Fibroblast of skin of abdomen (primary cell): Measurements from ENCODE around the gene SLC25A34.

Experiments
- DNase-seq: peaks from one replicate; pipeline ENCODE4 v3.0.0-alpha.2; 2013

Gene SLC25A34

DNA sequence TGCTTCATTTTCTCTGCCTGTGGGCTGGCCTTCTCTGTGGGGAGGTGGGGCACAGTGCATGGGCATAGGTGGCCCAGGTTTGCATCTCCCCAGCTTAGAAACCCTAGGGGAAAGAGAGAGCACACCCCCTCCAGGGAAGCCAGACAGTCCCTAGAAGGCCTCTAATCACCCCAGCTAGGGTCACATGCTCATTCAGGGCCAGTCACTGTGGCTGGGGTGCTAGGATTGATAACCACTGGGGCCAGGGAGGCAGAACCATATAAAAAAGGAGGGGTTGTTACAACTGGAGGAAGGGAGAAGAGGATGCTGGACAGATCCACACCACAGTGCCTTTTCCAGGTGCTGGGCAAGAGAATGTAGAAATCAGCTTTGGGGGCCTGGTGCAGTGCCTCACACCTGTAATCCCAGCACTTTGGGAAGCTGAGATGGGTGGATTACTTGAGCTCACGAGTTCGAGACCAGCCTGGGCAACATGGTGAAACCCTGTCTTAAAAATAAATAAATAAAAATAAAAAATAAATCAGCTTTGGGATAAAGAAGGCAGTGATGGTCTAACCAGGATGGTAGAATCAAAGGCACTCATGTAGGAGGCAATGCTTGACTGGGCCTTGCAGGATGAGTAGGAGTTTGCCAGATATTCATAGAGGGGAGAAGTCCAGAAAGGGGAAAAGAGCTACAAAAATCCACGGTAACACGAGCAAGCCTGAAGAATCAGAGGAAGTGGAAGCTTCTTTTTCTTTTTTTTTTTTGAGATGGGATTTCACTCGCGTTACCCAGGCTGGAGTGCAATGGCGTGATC, 42.0 kb downstream of the SLC25A34 start:
- DNase-seq, result no peak

DNA sequence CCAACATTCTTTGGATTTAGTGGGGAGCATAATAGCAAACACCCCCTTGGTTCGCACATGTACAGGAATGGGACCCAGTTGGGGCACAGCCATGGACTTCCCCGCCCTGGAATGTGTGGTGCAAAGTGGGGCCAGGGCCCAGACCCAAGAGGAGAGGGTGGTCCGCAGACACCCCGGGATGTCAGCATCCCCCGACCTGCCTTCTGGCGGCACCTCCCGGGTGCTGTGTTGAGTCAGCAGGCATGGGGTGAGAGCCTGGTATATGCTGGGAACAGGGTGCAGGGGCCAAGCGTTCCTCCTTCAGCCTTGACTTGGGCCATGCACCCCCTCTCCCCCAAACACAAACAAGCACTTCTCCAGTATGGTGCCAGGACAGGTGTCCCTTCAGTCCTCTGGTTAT, 49.6 kb downstream of the SLC25A34 start:
- no peak for DNase-seq

DNA sequence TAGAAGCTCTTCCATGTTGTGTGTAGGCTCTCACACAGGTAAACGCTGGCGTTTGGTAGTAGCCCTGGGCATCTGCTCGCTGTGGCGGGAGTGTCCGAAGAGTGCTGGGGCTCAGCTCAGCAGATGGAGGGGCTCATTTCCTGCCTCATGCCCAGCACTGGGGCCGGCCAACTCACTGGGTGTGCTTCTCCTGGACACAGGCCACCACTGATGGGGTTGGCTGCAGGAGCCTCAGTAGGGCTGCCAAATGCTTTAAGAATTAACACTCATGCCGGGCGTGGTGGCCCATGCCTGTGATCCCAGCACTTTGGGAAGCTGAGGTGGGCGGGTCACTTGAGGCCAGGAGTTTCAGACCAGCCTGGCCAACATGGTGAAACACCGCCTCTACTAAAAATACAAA, 50.5 kb downstream of the SLC25A34 start:
- no peak for DNase-seq

DNA sequence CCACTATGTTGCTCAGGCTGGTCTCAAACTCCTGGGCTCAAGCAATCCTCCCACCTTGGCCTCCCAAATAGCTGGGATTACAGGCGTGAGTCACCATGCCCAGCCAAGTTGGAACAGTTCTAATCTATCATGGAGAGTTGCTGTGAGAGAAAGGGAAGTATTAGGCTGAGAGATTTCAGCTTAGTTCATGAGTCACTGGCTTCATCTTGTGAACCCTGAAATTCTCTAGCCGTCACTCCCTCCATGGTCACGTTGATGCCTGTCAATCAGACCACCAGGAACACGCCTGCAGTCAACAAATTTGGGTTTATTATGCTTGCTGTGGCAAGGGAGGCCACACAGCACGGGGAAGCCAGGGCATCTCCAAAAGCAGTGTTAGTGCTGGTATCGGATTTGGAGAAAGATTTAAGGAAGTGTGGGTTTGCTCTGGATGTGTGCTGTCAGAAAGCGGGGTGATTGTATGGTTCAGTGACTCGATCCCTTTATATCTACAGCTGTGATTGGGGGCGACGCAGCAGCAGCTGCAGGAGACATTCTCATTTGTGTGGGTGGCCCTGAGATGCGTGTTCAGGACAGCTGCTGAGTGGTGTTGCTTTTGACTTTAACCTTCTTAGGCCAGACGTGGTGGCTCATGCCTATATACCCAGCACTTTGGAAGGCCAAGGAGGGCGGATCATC, 52.7 kb downstream of the SLC25A34 start:
- DNase-seq, result peak; percentile 44
